Upper lobe of left lung (tissue), 6 donors: ENCODE measurements around the gene UBL5. TPM values are rescaled to one million over a fixed set of nuclear protein-coding genes. Genes with fewer than 3 reads are reported as not detected.
A peak's percentile ranks its signal among the peaks of the same experiment; 100 is the strongest.
"Not testable (repeated sequence)": the region's sequence is repeated elsewhere in the genome, so short reads cannot be mapped to it uniquely, and the experiment has no call there.

Experiments
- ATAC-seq, 2 donors: fragments of 200-7000 bp; cut with Tn5 transposase; one replicate each; pipeline ENCODE4 v1.9.1; 2022; ENCODE audit warnings: mild to moderate bottlenecking in 2 of 2, moderate library complexity in 2 of 2; ENCODE audit not compliant: low FRiP score in 2 of 2
- DNase-seq, 2 donors: peaks; one replicate each; pipeline ENCODE4 v3.0.0-alpha.2; 2019 to 2020
- H3K27ac ChIP-seq, 4 donors: fragments of 200-600 bp; sonication (generic); one replicate each; pipeline ENCODE4 v1.5.1; 2016 to 2019
- H3K27me3 ChIP-seq, 4 donors: fragments of 200-600 bp; sonication (generic); one replicate each; pipeline ENCODE4 v1.5.1; 2017 to 2019
- H3K36me3 ChIP-seq, 4 donors: fragments of 200-600 bp; sonication (generic); one replicate each; pipeline ENCODE4 v1.5.1; 2016 to 2019
- H3K4me1 ChIP-seq, 4 donors: fragments of 200-600 bp; sonication (generic); one replicate each; pipeline ENCODE4 v1.5.1; 2018 to 2019
- H3K4me3 ChIP-seq, 4 donors: fragments of 200-600 bp; sonication (generic); one replicate each; pipeline ENCODE4 v1.5.1; 2017 to 2019; ENCODE audit warnings: mild to moderate bottlenecking in 2 of 4, moderate library complexity in 1 of 4
- H3K9me3 ChIP-seq, 4 donors: fragments of 200-600 bp; sonication (generic); one replicate each; pipeline ENCODE4 v1.5.1; 2018 to 2019
- EP300 ChIP-seq, 4 donors: sonication (generic); formaldehyde crosslinking; IDR thresholded peaks; one replicate each; pipeline ENCODE4 v1.5.1; 2017; ENCODE audit warnings: antibody characterized with exemption in 4 of 4, control low read depth in 2 of 4
- POLR2A ChIP-seq, 4 donors: fragments of 450-650 bp; IDR thresholded peaks; one replicate each; pipeline ENCODE4 v1.5.1; 2016 to 2017; ENCODE audit warnings: antibody characterized with exemption in 4 of 4, mild to moderate bottlenecking in 2 of 4
- POLR2AphosphoS5 ChIP-seq, 2 donors: sonication (generic); formaldehyde crosslinking; IDR thresholded peaks; one replicate each; pipeline ENCODE4 v1.5.1; 2017; ENCODE audit warnings: antibody characterized with exemption in 2 of 2
- WGBS, 2 donors: methylation state at CpG; one replicate each; pipeline ENCODE4 v1.1.5; 2017 to 2018; 5-methylcytosine and 5-hydroxymethylcytosine counted together
- total RNA-seq, 6 donors: library from RNA; depleted of rRNA in 4 of 6; stranded (reverse); fragments of >200 nt in 4 of 6; gene quantifications; one replicate each; pipeline versions ENCODE4 v1.1.0 to v1.2.1, GENCODE V29; 2016 to 2021
- TF ChIP-seq, protein P1 (sequence below), 6 experiments: fragments of 450-650 bp in 4 of 6; fragments of 200-600 bp in 2 of 6; sonication (generic) in 2 of 6; IDR thresholded peaks; one replicate each; pipeline ENCODE4 v1.5.1; 2016 to 2019; ENCODE audit warnings: antibody characterized with exemption in 6 of 6
- donor health status: DM: no; HTN: no; CAD: no; lungs with moderate emphysema.
- donor health status: DM: no; HTN: yes; CAD: no; lungs with severe emphysema.

UBL5 gene
- 100 to 1,000 TPM in 5 of 6 donors, 10 to 100 TPM in 1; 61.8 to 405 (median 255) TPM for total RNA-seq

DNA sequence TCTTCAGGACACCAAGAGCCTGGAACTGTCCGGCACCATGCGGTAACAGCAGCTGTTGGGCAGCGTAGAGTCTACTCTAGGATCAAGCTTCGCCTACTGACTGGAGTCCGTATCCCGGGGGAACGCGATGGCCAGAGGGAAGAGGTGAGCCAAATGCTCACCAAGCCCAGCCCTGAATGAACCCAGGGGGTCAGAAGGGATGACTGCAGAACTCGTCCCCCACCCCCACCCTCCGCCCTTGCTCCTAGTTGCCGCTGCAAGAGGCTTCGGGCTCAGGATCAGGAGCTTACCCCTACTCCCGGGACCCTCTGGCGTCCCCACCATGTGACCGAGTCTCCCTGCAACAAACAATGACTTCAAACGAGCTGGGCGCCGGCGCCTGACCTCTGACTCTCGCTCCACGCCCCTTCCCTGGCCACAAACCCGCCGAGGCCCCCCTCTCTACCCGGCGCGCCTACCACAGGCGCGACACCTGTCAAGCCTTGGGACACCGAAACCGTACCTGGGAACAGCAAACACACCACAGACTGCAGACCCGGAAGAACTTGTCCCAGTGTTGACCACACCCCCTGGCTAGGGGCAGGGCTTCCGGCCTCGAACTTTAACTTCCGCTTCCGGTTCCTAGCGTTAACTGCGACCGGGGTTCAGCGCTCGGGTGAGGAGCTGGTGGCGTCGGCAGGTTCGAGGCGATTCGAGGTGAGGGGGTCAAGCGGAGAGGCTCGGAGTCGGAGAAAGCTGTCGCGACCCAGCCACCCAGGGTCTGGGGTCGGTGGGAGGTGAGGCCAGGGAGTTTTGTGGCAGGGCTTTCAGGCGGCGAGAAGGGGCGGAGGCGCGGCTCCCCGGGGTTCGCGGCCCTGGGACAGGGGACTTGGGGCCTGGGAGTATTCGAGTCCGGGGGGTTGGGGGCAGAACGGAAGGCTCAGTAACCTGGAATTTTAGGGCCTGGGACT is at the start of gene UBL5:
TSS of gene UBL5 (plus strand) at position 630 of the 950 bp plus-strand sequence. CDS start 420 bp downstream, outside the sequence.
- H3K27ac ChIP-seq = peak within 1 kb of the TSS; percentile 75 to 88 (median 84)
- WGBS, 2 donors = 1% methylated on average over 13 to 61 of the region's 62 CpGs
- peaks cover 0 to 20% (median 14%) of the 10 kb centered on the region in 4 donors for H3K36me3 ChIP-seq
- peak within 1 kb of the TSS; percentile 77 to 94 (median 84) for H3K4me3 ChIP-seq
- H3K4me1 ChIP-seq = peaks cover 23 to 35% (median 25%) of the 10 kb centered on the region in 4 donors
- DNase-seq (peak; percentile 88 to 92), ATAC-seq (peak; percentile 96 to 98)
- H3K9me3 ChIP-seq = no peaks in the 10 kb centered on the region
- no peak for TF ChIP-seq EP300 (IDR thresholded peaks at IDR 0.05)
- TF ChIP-seq POLR2A (IDR thresholded peaks at IDR 0.05) = peak in 3 of 4 donors; percentile 68 to 86 (median 69)
- TF ChIP-seq POLR2AphosphoS5 (IDR thresholded peaks at IDR 0.05) = peak; percentile 95 to 99
- no peaks in the 10 kb centered on the region for H3K27me3 ChIP-seq

DNA sequence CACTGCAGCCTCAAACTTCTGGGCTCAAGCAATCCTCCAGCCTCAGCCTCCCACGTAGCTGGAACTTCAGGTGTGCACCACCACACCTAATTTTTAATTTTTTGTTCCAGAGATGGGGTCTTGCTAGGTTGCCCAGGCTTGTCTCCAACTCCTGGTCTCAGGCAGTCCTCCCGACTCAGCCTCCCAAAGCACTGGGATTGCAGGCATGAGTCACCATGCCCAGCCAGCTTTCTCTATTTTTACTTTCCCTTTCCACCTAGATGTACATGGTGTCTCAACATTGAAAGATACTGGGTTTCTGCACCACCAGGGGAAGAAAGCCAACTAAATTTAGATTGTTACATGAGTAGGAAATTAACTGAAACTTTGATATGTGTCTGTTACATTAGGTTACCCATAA is 45.4 kb upstream of the UBL5 start:
- 88 to 94% methylated on average over 2 of the region's 2 CpGs for WGBS, 2 donors

DNA sequence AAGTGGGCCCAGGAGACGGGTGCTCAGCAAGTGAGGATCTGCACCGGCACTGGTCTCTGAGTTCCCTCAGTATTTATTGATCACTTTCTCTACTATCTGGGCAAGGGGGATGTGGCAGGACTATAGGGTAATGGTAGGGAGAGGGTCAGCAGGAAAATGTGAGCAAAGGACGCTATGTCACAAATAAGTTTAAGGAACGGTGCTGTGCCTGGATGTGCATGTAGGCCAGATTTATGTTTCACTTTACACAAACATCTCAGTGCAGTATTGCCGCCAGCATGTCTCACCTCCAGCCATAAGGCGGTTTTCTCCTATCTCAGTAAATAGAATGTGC is 43.6 kb upstream of the UBL5 start:
- H3K27me3 ChIP-seq, DNase-seq, H3K9me3 ChIP-seq, ATAC-seq, H3K36me3 ChIP-seq: not testable (repeated sequence)
- Histone ChIP-seq H3K27ac (peak overlapping the region in 2 of 4 donors; percentile 8 to 32), H3K4me3 (peak overlapping the region in 1 of 4 donors; percentile 79), H3K4me1 (peaks cover 6 to 20% (median 15%) of the 10 kb centered on the region in 4 donors)
- WGBS, 2 donors = 82 to 95% methylated on average over 6 of the region's 6 CpGs

More for the DNA sequence above, 45.4 kb upstream of the UBL5 start:
- Histone ChIP-seq H3K27ac (no peak overlapping the region), H3K27me3 (no peaks in the 10 kb centered on the region), H3K36me3 (no peaks in the 10 kb centered on the region), H3K4me3 (no peak overlapping the region), H3K4me1 (peaks cover 6 to 20% (median 15%) of the 10 kb centered on the region in 4 donors), H3K9me3 (no peaks in the 10 kb centered on the region)
- TF ChIP-seq EP300 (IDR thresholded peaks at IDR 0.05) (no peak), POLR2A (IDR thresholded peaks at IDR 0.05) (no peak), POLR2AphosphoS5 (IDR thresholded peaks at IDR 0.05) (no peak)
- TF ChIP-seq, protein P1, sequence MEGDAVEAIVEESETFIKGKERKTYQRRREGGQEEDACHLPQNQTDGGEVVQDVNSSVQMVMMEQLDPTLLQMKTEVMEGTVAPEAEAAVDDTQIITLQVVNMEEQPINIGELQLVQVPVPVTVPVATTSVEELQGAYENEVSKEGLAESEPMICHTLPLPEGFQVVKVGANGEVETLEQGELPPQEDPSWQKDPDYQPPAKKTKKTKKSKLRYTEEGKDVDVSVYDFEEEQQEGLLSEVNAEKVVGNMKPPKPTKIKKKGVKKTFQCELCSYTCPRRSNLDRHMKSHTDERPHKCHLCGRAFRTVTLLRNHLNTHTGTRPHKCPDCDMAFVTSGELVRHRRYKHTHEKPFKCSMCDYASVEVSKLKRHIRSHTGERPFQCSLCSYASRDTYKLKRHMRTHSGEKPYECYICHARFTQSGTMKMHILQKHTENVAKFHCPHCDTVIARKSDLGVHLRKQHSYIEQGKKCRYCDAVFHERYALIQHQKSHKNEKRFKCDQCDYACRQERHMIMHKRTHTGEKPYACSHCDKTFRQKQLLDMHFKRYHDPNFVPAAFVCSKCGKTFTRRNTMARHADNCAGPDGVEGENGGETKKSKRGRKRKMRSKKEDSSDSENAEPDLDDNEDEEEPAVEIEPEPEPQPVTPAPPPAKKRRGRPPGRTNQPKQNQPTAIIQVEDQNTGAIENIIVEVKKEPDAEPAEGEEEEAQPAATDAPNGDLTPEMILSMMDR (IDR thresholded peaks at IDR 0.05) = no peak
- ATAC-seq (no peak), DNase-seq (no peak)

DNA sequence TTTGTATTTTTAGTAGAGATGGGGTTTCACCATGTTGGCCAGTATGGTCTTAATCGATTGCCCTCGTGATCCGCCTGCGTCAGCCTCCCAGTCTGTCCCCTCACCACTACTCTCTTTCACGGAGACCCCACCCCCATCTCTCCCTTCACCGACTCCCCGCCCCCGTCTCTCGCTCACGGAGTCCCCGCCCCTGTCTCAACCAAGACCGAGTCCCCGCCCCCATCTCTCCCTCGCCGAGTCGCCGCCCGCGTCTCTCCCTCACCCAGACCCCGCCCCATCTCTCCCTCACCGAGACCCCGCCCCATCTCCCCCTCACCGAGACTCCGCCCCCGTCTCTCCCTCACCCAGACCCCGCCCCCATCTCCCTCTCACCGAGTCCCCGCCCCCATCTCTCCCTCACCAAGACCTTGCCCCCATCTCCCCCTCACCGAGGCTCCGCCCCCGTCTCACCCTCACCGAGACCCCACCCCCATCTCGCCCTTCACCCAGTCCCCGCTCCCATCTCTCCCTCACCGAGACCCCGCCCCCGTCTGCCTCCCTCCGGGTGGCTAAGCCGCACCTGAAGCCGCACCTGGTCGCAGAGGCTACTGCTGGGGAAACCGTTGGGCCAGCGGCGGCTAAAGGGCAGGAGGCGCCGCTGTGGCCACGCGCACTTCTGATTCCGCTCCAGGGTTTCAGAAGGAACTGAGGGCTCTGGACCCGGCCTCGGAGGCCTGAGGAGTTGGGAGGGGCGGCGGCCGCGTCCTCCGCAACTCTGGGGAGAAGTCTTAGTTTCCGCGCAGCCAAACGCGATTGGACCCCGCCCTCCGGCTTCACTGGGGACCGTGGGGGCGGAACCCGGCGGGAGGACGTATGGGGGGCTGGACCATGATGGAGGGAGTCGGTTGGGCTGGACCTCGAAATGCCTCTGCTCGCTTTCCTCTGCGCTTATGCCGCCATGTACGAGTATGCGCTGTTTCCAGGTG is 42.1 kb upstream of the UBL5 start:
- WGBS, 2 donors = 0 to 1% methylated on average over 45 to 49 of the region's 74 CpGs
- DNase-seq (peak; percentile 96 to 99), ATAC-seq (peak; percentile 95 to 97)
- peak overlapping the region; percentile 94 to 98 (median 98) for H3K27ac ChIP-seq
- no peaks in the 10 kb centered on the region for H3K36me3 ChIP-seq
- H3K4me1 ChIP-seq = peaks cover 6 to 20% (median 15%) of the 10 kb centered on the region in 4 donors
- TF ChIP-seq EP300 (IDR thresholded peaks at IDR 0.05) (no peak), POLR2A (IDR thresholded peaks at IDR 0.05) (peak in 3 of 4 donors; percentile 75 to 96 (median 89)), POLR2AphosphoS5 (IDR thresholded peaks at IDR 0.05) (peak; percentile 85 to 90)
- TF ChIP-seq, protein P1 (IDR thresholded peaks at IDR 0.05) = peak in 1 of 6 experiments; percentile 4
- no peaks in the 10 kb centered on the region for H3K9me3 ChIP-seq
- H3K4me3 ChIP-seq = peak overlapping the region; percentile 66 to 89 (median 78)
- no peaks in the 10 kb centered on the region for H3K27me3 ChIP-seq

DNA sequence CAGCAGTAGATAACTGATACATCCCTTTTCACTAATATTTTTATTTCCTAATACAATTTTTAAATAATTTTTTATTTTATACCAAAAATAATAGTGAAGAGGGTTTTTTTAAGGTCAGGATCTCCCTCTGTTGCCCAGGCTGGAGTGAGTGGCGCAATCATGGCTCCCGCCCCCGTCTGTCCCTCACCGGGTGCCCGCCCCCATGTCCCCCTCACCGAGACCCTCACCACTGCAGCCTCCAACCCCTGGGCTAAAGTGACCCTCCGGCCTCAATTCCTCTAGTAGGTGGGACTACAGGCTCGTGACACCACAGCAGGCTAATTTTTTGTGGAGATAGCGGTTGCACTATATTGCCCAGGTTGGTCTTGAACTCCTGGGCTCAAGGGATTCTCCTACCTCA is 41.4 kb upstream of the UBL5 start:
- TF ChIP-seq POLR2A (IDR thresholded peaks at IDR 0.05) (no peak), EP300 (IDR thresholded peaks at IDR 0.05) (no peak), POLR2AphosphoS5 (IDR thresholded peaks at IDR 0.05) (no peak)
- TF ChIP-seq, protein P1 (IDR thresholded peaks at IDR 0.05) = no peak
- ATAC-seq = no peak
- peaks cover 10 to 25% (median 17%) of the 10 kb centered on the region in 4 donors for H3K4me1 ChIP-seq
- H3K27me3 ChIP-seq = no peaks in the 10 kb centered on the region
- H3K27ac ChIP-seq = peak overlapping the region; percentile 94 to 98 (median 98)
- no peaks in the 10 kb centered on the region for H3K36me3 ChIP-seq
- H3K4me3 ChIP-seq = peak overlapping the region; percentile 66 to 89 (median 78)
- DNase-seq = peak; percentile 22 to 52
- WGBS, 2 donors = 38 to 45% methylated on average over 9 of the region's 9 CpGs
- no peaks in the 10 kb centered on the region for H3K9me3 ChIP-seq
